ENCODE results near the gene RBMS3.
"Not testable (repeated sequence)": the region's sequence is repeated elsewhere in the genome, so short reads cannot be mapped to it uniquely, and the experiment has no call there.

The RBMS3 gene

DNA sequence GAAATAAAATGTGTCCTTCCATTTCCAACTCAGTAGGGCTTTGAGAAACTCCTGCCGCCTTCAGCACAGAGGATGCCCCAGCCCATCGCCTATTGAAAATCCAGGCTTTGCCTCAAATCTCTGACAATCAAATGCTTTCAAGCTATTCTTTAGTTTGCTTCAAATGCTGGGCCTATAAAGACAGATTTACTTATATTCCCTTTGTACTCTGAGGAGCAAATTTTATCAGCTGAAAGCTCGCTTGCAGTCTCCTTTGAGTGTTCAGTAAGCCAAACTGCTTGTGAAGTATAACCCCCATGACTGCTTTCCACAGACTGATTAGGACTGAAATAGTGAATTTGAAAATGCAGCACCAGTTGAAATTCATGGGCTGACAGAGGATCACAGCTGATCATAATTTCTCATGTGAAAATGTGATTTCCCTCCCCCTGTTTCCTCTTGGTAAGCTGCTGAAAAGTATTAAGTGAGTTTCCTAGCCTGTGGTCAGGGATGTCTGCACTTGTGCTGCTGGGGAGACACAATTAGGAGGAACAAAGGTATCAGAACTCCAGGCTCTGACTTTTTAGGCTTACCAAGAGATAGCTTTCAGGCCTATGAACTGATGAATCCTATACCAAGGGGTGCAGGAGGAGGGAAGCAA lies 762.2 kb downstream of the RBMS3 start:
- in situ Hi-C loops (cut with MboI; ENCODE audit: low sequenced_read_pairs) = no loop called here

DNA sequence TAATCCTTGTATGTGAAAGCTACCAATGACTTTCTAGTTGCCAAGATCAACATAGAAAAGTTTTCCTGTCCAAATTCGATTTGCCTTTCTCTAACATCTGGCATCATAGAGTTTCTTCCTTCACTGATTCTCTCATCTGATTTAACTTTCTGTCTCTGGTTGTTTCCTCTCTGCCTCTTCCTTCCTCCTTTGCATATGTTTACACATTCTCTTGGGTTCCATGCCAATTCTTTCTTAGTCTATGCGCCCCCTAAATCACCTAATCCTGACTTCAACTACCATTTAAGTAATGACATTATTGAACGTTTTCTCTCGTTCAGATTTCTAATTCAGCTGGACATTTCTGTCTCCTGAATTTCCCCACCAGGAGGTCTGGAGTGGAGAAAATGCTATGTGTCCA lies 763.6 kb downstream of the RBMS3 start:
- in situ Hi-C loops (cut with MboI; ENCODE audit: low sequenced_read_pairs) = no loop called here

DNA sequence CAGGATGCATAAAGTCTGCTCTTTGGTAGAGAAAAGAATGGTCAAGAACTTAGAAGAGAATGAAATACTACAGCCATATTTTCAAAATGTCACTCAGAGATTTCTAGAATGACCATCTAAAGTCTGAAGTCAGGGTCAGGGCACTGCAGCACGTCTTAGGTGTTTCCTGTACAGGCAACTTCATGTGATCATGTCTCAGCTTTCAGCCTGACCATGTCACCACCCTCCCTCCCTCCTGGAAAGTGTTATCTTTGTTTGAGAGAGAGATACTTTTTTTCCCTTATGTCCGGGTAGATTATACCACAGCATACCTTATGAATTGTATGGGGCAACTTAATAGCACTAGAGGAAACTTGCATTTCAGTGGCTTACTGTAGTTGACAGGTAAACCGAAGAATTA lies 767.6 kb downstream of the RBMS3 start:
- in situ Hi-C loops (cut with MboI; ENCODE audit: low sequenced_read_pairs) = no loop called here

DNA sequence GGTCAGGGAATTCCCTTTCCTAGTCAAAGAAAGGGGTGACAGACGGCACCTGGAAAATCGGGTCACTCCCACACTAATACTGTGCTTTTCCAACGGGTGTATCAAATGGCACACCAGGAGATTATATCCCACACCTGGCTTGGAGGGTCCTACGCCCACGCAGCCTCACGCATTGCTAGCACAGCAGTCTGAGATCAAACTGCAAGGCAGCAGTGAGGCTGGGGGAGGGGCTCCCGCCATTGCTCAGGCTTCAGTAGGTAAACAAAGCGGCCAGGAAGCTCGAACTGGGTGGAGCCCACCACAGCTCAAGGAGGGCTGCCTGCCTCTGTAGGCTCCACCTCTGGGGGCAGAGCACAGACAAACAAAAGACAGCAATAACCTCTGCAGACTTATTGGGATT lies 769.2 kb downstream of the RBMS3 start:
- in situ Hi-C loops (cut with MboI; ENCODE audit: low sequenced_read_pairs) = not testable (repeated sequence)

DNA sequence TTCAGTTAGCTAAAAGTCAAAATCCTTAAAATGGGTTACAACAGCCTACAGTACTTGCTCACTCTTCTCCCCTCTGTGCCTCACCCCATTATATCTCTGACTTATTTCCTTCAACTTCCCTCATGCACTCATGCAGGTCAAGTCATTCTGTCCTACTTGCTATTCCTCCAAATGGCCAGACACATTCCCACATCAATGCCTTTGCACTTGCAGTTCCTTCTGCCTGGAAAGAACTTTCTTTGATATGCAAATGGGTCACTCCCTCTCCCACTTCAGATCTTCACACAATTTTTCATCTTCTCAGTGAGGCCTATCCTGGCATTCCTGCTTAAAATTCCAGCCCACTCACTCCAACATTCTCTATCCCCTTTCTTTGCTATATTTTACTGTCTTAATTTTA lies 778.4 kb downstream of the RBMS3 start:
- in situ Hi-C loops (cut with MboI; ENCODE audit: low sequenced_read_pairs) = no loop called here

All from HL-60/S4 treated with retinoic acid at 250 ng/mL for 4 days and 3 days (cell line).